Stomach (tissue), 4 donors: ENCODE data around the gene HECTD4.

Experiments used
- CTCF ChIP-seq, 7 experiments: fragments of 450-650 bp in 4 of 7; fragments of 200-600 bp in 3 of 7; sonication (generic) in 3 of 7; IDR thresholded peaks; one replicate each; pipeline ENCODE4 v1.5.1; 2016 to 2019; ENCODE audit warnings: antibody characterized with exemption in 7 of 7, control low read depth in 2 of 7, mild to moderate bottlenecking in 1 of 7
- POLR2A ChIP-seq, 4 donors: fragments of 450-650 bp; IDR thresholded peaks; one replicate each; pipeline ENCODE4 v1.6.1; 2016; ENCODE audit warnings: antibody characterized with exemption in 4 of 4, control low read depth in 2 of 4, mild to moderate bottlenecking in 1 of 4, moderate library complexity in 1 of 4
- POLR2AphosphoS5 ChIP-seq, 3 donors: sonication (generic); formaldehyde crosslinking; IDR thresholded peaks; one replicate each; pipeline ENCODE4 v1.6.1; 2016; ENCODE audit warnings: antibody characterized with exemption in 3 of 3

- TF ChIP-seq CTCF (IDR thresholded peaks at IDR 0.05) (no peak), POLR2A (IDR thresholded peaks at IDR 0.05) (no peak), POLR2AphosphoS5 (IDR thresholded peaks at IDR 0.05) (no peak)
Observed at GRCh38 chr12:112185093-112185923, 196.9 kb downstream of the HECTD4 start.
